C4-2B (cell line): ENCODE measurements around the gene TRIM71.
"Not testable (repeated sequence)": the region's sequence is repeated elsewhere in the genome, so short reads cannot be mapped to it uniquely, and the experiment has no call there.

Source experiments
- H3K27ac ChIP-seq: fragments of 450-650 bp; 2 replicates; pipeline ENCODE4 v1.5.1; 2017
- ZFX ChIP-seq: fragments of 450-650 bp; IDR thresholded peaks from 2 replicates; pipeline ENCODE4 v1.6.1; 2017
- TF ChIP-seq, protein P1 (sequence below): fragments of 450-650 bp; conservative IDR thresholded peaks from 2 replicates; pipeline ENCODE4 v1.5.1; 2017; ENCODE audit warnings: mild to moderate bottlenecking

The TRIM71 gene

DNA sequence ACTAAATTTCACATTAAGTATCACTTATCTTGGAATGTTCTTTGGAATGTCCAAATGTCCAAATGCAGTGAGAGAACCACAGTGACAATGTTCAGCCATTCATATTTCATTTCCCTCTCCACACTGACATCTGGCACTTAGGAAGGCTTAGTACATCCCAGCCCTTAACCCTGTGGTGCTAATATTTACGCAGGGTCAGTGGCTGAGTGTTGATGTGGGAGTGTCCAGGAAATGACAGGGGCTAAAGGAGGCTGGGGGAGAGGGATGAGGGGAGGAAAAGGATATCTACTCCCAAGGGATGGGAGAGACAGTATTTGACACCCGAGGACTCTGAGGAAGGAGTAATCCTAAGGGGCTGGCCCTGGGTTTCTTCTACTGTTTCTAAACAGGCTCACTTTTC is 119.5 kb downstream of the TRIM71 start:
- TF ChIP-seq, protein P1, sequence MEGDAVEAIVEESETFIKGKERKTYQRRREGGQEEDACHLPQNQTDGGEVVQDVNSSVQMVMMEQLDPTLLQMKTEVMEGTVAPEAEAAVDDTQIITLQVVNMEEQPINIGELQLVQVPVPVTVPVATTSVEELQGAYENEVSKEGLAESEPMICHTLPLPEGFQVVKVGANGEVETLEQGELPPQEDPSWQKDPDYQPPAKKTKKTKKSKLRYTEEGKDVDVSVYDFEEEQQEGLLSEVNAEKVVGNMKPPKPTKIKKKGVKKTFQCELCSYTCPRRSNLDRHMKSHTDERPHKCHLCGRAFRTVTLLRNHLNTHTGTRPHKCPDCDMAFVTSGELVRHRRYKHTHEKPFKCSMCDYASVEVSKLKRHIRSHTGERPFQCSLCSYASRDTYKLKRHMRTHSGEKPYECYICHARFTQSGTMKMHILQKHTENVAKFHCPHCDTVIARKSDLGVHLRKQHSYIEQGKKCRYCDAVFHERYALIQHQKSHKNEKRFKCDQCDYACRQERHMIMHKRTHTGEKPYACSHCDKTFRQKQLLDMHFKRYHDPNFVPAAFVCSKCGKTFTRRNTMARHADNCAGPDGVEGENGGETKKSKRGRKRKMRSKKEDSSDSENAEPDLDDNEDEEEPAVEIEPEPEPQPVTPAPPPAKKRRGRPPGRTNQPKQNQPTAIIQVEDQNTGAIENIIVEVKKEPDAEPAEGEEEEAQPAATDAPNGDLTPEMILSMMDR, result no peak
- H3K27ac ChIP-seq, result no peak overlapping the region

DNA sequence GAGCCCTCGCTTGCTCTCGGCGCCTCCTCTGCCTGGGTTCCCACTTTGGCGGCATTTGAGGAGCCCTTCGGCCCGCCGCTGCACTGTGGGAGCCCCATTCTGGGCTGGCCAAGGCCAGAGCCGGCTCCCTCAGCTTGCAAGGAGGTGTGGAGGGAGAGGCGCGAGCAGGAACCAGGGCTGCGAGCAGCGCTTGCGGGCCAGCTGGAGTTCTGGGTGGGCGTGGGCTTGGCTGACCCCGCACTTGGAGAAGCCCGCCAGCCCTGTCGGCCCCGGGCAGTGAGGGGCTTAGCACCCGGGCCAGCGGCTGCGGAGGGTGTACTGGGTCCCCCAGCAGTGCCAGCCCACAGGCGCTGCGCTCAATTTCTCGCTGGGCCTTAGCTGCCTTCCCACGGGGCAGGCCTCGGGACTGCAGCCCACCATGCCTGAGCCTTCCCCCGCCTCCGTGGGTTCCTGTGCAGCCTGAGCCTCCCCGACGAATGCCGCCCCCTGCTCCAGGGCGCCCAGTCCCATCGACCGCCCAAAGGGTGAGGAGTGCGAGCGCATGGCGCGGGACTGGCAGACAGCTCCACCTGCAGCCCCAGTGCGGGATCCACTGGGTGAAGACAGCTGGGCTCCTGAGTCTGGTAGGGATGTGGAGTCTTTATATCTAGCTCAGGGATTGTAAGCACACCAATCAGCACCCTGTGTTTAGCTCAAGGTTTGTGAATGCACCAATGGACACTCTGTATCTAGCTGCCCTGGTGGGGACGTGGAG is 121.9 kb downstream of the TRIM71 start:
- not testable (repeated sequence) for H3K27ac ChIP-seq

GRCh38 chr3:32940726-32941125 is 122.9 kb downstream of the TRIM71 start:
- TF ChIP-seq ZFX, result no peak
- TF ChIP-seq, protein P1, result no peak
- no peak overlapping the region for H3K27ac ChIP-seq

DNA sequence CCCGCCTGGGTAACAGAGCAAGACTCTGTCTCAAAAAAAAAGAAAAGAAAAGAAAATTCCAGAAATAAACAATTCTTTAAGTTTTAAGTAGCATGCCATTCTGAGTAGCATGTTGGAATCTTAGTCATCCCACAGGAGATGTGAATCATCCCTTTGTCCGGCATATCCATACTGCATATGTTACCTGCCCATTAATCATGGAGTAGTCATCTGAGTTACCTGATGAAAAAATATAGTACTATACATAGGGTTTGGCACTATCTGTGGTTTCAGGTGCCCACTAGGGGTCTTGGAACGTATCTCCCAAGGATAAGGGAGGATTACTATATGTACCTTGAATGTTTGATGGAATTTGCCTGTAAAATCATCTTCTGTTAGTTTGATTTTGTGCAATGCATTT is 127.3 kb downstream of the TRIM71 start:
- no peak overlapping the region for H3K27ac ChIP-seq

DNA sequence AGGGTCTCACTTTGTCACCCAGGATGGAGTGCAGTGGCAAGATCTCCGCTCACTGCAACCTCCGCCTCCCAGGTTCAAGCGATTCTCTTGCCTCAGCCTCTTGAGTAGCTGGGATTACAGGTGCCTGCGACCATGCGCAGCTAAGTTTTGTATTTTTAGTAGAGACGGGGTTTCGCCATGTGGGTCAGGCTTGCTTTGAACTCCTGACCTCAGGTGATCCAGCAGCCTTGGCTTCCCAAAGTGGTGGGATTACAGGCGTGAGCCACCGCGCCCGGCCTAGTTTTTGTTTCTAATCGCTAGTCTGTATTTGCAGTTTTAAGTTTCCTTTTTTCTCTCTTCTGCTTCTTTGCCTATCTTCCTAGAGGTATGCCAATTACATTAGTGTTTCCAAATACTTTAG is 127.8 kb downstream of the TRIM71 start:
- not testable (repeated sequence) for H3K27ac ChIP-seq

More for the DNA sequence above, 127.3 kb downstream of the TRIM71 start:
- TF ChIP-seq ZFX, result no peak
- TF ChIP-seq, protein P1, result no peak

- TF ChIP-seq ZFX, result no peak
- TF ChIP-seq, protein P1, result no peak
- no peak overlapping the region for H3K27ac ChIP-seq
Observed at GRCh38 chr3:32946973-32947788, 129.4 kb downstream of the TRIM71 start.
